HUES48 (cell line): Measurements from ENCODE around the gene WTIP.
A peak's percentile ranks its signal among the peaks of the same experiment; 100 is the strongest.

ENCODE experiments used
- H3K27ac ChIP-seq: one replicate; pipeline ENCODE4 v1.7.0; 2013; ENCODE audit warnings: low read depth, low read length, inconsistent platforms
- H3K27me3 ChIP-seq: 2 replicates; pipeline ENCODE4 v1.6.1; 2013; ENCODE audit warnings: mild to moderate bottlenecking, low read length; ENCODE audit not compliant: control insufficient read depth, insufficient read depth
- H3K36me3 ChIP-seq: 2 replicates; pipeline ENCODE4 v1.6.1; 2013; ENCODE audit warnings: low read length; ENCODE audit not compliant: control insufficient read depth, insufficient read depth
- H3K4me1 ChIP-seq: 2 replicates; pipeline ENCODE4 v1.6.1; 2013; ENCODE audit warnings: mild to moderate bottlenecking, low read length; ENCODE audit not compliant: control insufficient read depth, insufficient read depth
- H3K4me3 ChIP-seq: 2 replicates; pipeline ENCODE4 v1.5.1; 2013; ENCODE audit warnings: mild to moderate bottlenecking, low read depth, low read length
- H3K9ac ChIP-seq: 2 replicates; pipeline ENCODE4 v1.6.1; 2013; ENCODE audit warnings: mild to moderate bottlenecking, low read depth, low read length, moderate library complexity
- H3K9me3 ChIP-seq: 2 replicates; pipeline ENCODE4 v1.6.1; 2013; ENCODE audit warnings: low read length; ENCODE audit not compliant: control insufficient read depth, insufficient read depth

Gene WTIP

DNA sequence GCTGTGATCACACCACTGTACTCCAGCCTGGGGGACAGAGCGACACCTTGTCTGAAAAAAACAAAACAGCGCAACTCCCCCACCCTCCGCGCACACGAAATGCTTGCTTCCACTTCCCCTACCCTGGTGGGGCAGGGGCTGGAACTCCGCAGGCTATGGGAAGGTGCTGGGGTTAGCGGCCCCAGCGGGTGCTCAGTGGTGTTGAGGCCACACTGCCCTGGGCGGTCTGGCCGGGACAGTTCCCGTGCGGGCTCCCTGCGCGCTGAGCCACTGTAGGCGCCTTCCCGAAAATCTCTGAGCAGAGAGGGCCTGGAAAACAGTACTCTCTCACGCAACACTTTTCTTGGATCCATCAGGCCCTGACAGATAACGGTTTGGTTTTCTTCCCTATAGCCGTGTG is 1.1 kb upstream of the WTIP start:
- Histone ChIP-seq H3K9ac (no peak overlapping the region; the same call in 1 of the 2 replicates), H3K36me3 (no peaks in the 10 kb centered on the region), H3K4me3 (peak overlapping the region; percentile 89), H3K27ac (peak overlapping the region; percentile 88), H3K9me3 (no peaks in the 10 kb centered on the region), H3K27me3 (peaks cover 22% of the 10 kb centered on the region), H3K4me1 (peaks cover 11% of the 10 kb centered on the region)

GRCh38 chr19:34481861-34482379 is 362 bp downstream of the WTIP start:
- Histone ChIP-seq H3K27me3 (peaks cover 22% of the 10 kb centered on the region), H3K36me3 (no peaks in the 10 kb centered on the region), H3K4me1 (peaks cover 11% of the 10 kb centered on the region), H3K27ac (peak overlapping the region; percentile 42), H3K9ac (peak overlapping the region; percentile 69), H3K9me3 (no peaks in the 10 kb centered on the region), H3K4me3 (peak overlapping the region; percentile 89)

DNA sequence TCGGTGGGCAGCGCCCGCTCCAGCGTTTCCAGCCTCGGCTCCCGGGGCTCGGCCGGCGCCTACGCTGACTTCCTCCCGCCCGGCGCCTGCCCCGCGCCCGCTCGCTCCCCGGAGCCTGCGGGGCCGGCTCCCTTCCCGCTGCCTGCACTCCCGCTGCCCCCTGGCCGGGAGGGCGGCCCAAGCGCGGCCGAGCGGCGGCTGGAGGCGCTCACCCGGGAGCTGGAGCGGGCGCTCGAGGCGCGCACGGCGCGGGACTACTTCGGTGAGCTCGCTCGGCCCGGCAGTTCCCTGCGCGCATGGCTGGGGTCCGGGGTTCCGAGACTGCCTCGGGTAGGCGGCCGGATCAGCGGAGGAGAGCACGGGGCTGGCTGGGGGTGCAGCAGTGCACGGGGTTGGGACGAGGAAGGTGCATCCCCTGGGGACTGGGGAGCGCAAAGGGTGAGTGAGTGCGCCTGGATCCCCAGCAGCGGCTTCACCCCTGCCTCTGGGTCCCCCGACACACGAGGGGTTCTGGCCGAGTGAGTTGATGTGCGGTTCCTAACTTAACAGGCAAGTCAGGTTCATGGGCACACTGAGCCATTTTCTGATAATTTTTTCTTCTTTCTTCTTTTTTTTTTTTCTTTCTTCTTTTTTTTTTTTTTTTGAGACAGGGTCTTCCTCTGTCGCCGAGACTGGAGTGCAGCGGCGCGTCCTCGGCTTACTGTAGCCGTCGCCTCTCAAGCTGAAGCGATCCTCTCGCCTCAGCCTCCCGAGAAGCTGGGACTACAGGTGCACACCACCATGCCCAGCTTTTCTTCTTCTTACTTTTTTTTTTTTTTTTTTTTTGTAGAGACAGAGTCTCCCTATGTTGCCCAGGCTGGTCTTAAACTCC is 1.1 kb downstream of the WTIP start:
- Histone ChIP-seq H3K9me3 (no peaks in the 10 kb centered on the region), H3K27ac (peak overlapping the region; percentile 42), H3K4me1 (peaks cover 11% of the 10 kb centered on the region), H3K9ac (peak overlapping the region; percentile 69), H3K36me3 (no peaks in the 10 kb centered on the region), H3K27me3 (peaks cover 22% of the 10 kb centered on the region), H3K4me3 (peak overlapping the region; percentile 89)

- Histone ChIP-seq H3K9me3 (no peaks in the 10 kb centered on the region), H3K36me3 (no peaks in the 10 kb centered on the region), H3K4me1 (peaks cover 11% of the 10 kb centered on the region), H3K4me3 (no peak overlapping the region), H3K27me3 (peaks cover 22% of the 10 kb centered on the region), H3K9ac (no peak overlapping the region), H3K27ac (no peak overlapping the region)
Measured at GRCh38 chr19:34484328-34484727, 2.8 kb downstream of the WTIP start.

DNA sequence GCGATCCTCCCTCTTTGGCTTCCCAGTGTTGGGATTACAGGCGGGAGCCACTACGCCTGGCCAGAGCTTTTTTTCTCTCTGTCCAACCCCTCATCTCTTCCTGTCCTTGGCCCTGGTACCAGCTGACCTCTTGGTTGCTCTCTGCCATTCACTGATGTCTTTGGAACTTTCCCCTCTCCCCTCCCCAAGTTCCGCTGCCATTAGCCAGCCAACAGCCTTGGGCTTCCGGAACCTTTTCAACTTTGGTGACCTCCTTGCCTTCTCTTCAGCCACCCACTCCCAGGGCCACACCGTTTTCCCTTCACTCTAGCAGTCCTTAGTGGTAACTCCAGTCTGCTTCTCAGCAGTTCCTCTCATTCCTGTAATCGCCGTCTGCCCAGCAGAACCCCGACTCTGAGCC is 4.3 kb downstream of the WTIP start:
- H3K27ac ChIP-seq: no peak overlapping the region
- no peaks in the 10 kb centered on the region for H3K9me3 ChIP-seq
- peaks cover 14% of the 10 kb centered on the region for H3K27me3 ChIP-seq
- peaks cover 2% of the 10 kb centered on the region for H3K4me1 ChIP-seq
- H3K9ac ChIP-seq: no peak overlapping the region
- peaks cover 8% of the 10 kb centered on the region; the same call in 1 of the 2 replicates for H3K36me3 ChIP-seq
- no peak overlapping the region for H3K4me3 ChIP-seq

DNA sequence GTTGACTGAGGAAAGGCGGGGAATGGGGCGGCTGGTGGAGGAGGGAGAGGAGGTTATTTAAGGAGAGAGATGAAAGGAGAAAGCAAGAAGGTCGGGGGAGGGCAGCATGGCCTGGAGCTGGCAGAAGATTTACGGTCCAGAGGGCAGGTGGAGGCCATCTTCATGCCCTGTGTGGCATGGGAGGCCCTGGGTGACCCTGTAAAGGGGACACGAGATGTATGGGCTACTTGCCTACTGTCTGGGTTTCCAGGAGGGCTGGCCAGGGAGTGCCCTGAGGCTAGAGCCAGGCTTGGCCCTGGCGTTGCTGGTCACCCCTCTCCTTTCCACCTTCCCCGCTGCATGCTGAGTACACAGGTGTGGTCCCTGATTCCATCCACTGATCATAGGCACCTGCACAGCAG is 6.1 kb downstream of the WTIP start:
- Histone ChIP-seq H3K27me3 (peaks cover 10% of the 10 kb centered on the region), H3K9ac (no peak overlapping the region), H3K36me3 (peaks cover 15% of the 10 kb centered on the region; the same call in 1 of the 2 replicates), H3K4me1 (no peaks in the 10 kb centered on the region; the same call in 1 of the 2 replicates), H3K9me3 (no peaks in the 10 kb centered on the region), H3K4me3 (no peak overlapping the region), H3K27ac (no peak overlapping the region)

- peaks cover 30% of the 10 kb centered on the region for H3K36me3 ChIP-seq
- H3K9me3 ChIP-seq: no peaks in the 10 kb centered on the region
- no peak overlapping the region for H3K9ac ChIP-seq
- no peaks in the 10 kb centered on the region for H3K27me3 ChIP-seq
- H3K4me3 ChIP-seq: no peak overlapping the region
- H3K4me1 ChIP-seq: no peaks in the 10 kb centered on the region
- H3K27ac ChIP-seq: no peak overlapping the region
Measured at GRCh38 chr19:34489175-34489574, 7.6 kb downstream of the WTIP start.

DNA sequence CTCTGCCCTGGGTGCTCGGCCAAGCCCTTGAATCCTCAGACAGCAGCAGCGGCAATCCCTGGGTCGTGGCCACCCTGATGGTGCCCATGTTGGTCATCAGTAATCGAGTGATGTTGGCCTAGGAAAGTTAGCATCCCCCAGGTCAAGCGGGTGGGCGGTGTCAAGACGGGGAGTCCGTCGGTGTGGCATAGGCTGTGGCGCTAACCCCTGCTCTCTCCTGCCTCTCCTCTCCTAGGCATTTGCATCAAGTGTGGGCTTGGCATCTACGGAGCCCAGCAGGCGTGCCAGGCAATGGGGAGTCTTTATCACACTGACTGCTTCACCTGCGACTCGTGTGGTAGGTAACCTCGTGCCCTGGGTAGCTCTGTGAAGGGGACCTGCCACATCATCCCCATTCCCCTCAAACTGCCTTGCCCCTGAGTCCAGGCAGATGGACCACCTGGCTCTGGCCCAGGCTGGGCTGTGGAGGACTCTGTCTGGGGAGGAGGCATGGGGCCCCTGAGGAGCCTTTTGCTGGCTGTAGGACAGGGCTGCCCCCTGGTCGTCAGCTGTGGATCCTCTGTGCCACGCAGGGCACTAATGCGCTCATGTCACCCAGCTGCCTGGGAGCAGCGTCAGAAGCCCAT is 8.7 kb downstream of the WTIP start:
- no peaks in the 10 kb centered on the region for H3K9me3 ChIP-seq
- peaks cover 39% of the 10 kb centered on the region for H3K36me3 ChIP-seq
- H3K27ac ChIP-seq: no peak overlapping the region
- H3K27me3 ChIP-seq: no peaks in the 10 kb centered on the region
- H3K4me3 ChIP-seq: no peak overlapping the region
- no peaks in the 10 kb centered on the region for H3K4me1 ChIP-seq
- H3K9ac ChIP-seq: no peak overlapping the region

GRCh38 chr19:34493038-34493648 is 11.6 kb downstream of the WTIP start:
- H3K36me3 ChIP-seq: peaks cover 48% of the 10 kb centered on the region
- H3K9me3 ChIP-seq: no peaks in the 10 kb centered on the region
- H3K27ac ChIP-seq: no peak overlapping the region
- H3K4me3 ChIP-seq: no peak overlapping the region
- H3K9ac ChIP-seq: no peak overlapping the region
- no peaks in the 10 kb centered on the region for H3K4me1 ChIP-seq
- H3K27me3 ChIP-seq: no peaks in the 10 kb centered on the region

DNA sequence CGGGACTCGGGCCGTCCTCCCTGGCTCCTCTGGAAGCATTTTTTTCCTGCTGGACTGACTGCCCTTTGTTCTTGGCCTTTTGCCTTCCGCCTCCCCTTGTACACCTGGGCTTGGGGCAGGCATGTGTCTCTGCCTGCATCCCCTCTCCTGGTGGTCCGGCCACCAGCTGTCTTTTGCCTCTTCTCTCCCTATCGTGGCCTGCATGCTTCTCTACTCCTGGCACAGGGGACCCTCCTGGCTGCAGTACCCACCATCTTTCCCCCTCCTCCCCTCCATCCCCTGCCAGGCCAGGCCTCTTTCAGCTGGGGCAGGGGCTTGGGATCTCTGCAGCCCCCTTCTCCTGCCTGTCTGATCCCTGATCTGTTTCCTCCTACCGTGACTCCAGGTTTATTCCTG is 12.1 kb downstream of the WTIP start:
- Histone ChIP-seq H3K9ac (no peak overlapping the region), H3K9me3 (no peaks in the 10 kb centered on the region), H3K4me3 (no peak overlapping the region), H3K36me3 (peaks cover 48% of the 10 kb centered on the region), H3K27me3 (no peaks in the 10 kb centered on the region), H3K27ac (no peak overlapping the region), H3K4me1 (no peaks in the 10 kb centered on the region)

DNA sequence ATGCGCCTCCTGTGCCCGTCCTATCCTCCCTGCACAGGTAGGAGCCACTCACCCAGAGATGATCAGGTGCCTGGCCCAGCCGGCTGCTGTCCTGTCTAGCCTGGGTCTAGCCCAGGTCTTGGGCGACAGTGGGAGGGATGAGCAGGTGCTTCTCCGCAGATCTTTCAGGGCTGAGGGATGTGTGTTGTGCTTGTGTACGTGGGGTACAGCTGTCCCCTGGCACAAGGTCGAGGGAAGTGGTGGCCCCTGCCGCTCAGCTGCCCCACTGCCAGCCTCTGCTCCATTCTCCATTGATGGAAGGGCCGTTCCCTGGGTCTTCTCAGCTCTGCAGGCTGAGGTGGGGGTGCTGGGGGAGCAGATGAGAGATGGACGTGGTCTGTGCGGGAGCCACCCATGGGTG is 13.0 kb downstream of the WTIP start:
- H3K4me1 ChIP-seq: no peaks in the 10 kb centered on the region
- H3K27me3 ChIP-seq: no peaks in the 10 kb centered on the region
- H3K9me3 ChIP-seq: no peaks in the 10 kb centered on the region
- no peak overlapping the region for H3K27ac ChIP-seq
- H3K36me3 ChIP-seq: peaks cover 48% of the 10 kb centered on the region
- no peak overlapping the region for H3K9ac ChIP-seq
- H3K4me3 ChIP-seq: no peak overlapping the region
